ENCODE results near the gene ZNF160. TPM values are rescaled to one million over a fixed set of nuclear protein-coding genes. Genes with fewer than 3 reads are reported as not detected.

The ZNF160 gene
- 15.4 and 16.6 TPM in 2 replicates for polyA plus RNA-seq (2011; rRNA removed)
- polyA plus RNA-seq (2012; cell fraction: cytosol; rRNA removed) = 6.4 TPM in 2 replicates
- polyA plus RNA-seq (2012; cell fraction: nucleus; rRNA removed) = 17.9 and 18.1 TPM in 2 replicates
- 8.8 to 9.6 TPM (median 9.1 TPM) in 3 replicates for polyA plus RNA-seq (2017; fragmentation: RNase III; extraction: RNeasy Plus Mini Kit Qiagen cat#74134 plus additional on column Dnase treatment)
- polyA minus RNA-seq (2011; rRNA and poly(A)+ RNA removed) = 14.9 and 19.1 TPM in 2 replicates

DNA sequence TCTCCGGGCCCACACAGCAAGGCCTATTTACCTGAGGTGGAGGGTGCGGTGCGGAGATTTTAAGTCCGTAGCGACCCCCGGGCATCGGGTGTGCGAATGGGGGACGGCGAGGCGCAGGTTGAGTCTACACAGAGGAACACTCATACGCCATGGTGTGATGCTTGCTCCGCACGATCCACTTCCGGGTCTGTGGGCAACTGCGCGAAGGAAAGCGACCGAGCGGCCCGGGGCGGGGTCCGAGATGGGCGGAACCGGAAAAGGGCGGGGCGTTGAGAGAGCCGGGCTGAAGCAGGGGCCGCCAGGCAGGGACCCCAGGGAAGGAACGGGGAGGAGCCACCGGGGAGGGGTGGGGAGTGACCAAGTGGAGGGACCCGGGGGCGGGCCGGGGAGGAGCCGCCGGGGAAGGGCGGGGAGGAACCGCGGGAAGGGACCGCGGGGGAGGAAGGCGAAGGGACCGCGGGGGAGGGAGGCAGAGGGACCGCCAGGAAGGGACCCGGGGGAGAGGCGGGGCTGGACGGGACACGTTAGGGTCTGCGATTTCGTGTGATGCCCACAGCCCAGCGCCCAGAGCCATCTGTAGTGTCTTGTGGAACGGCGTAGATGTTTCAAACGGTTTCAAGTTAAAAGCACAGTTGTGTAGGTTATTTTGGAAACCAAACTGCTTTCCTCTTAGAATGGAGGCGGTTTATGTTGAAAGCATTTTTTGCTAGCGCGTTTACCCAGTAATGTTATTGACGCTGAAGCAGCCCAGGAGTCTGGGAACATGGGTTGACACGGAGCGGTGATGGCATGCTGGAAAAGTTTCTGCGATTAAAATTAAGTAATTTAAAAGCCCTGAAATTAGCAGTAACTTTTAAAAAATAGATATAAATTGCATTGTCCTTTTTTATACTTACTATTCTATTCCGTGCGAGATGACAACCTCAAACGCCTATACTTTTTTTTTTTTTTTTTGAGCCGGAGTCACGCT lies at the start of gene ZNF160:
Gene ZNF160 (minus strand): TSS at position 189 of the 970 bp plus-strand sequence. CDS start 17,146 bp downstream, outside the sequence.
- H3K4me2 ChIP-seq = peak within 1 kb of the TSS; percentile 69
- peak; percentile 98 for ATAC-seq
- WGBS (ENCODE audit: missing lambda C conversion rate) = 9% methylated on average over 36 of the region's 67 CpGs
- no peaks in the 10 kb centered on the region for H3K4me1 ChIP-seq
- peak; percentile 92 to 95 for DNase-seq (ENCODE audit: low read depth in 1 of 2, low spot score in 1 of 2)
- peak within 1 kb of the TSS; percentile 69 for H3K4me3 ChIP-seq
- ChIA-PET CTCF (no interaction called here), POLR2A (no interaction called here)
- peak within 1 kb of the TSS; percentile 71 to 91 for H3K27ac ChIP-seq
- TF ChIP-seq, protein P1, sequence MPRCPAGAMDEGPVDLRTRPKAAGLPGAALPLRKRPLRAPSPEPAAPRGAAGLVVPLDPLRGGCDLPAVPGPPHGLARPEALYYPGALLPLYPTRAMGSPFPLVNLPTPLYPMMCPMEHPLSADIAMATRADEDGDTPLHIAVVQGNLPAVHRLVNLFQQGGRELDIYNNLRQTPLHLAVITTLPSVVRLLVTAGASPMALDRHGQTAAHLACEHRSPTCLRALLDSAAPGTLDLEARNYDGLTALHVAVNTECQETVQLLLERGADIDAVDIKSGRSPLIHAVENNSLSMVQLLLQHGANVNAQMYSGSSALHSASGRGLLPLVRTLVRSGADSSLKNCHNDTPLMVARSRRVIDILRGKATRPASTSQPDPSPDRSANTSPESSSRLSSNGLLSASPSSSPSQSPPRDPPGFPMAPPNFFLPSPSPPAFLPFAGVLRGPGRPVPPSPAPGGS (IDR thresholded peaks at IDR 0.05) = 0 out of 3 replicates have a peak, but pooled peaks have one; percentile 75
- no peak for TF ChIP-seq CHD4 (IDR thresholded peaks at IDR 0.05; ENCODE audit: borderline replicate concordance)
- TF ChIP-seq, protein P2, sequence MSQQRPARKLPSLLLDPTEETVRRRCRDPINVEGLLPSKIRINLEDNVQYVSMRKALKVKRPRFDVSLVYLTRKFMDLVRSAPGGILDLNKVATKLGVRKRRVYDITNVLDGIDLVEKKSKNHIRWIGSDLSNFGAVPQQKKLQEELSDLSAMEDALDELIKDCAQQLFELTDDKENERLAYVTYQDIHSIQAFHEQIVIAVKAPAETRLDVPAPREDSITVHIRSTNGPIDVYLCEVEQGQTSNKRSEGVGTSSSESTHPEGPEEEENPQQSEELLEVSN (IDR thresholded peaks at IDR 0.05; ENCODE audit: borderline replicate concordance, low read depth) = 0 out of 2 replicates have a peak, but pooled peaks have one; percentile 21
- no peak for TF ChIP-seq HDAC2 (IDR thresholded peaks at IDR 0.05)
- TF ChIP-seq NFE2L2 (conservative IDR thresholded peaks at IDR 0.05; ENCODE audit: low read length) = no peak
- peak; percentile 54 to 75; a peak in 3 of 5 replicates for TF ChIP-seq JUN (IDR thresholded peaks at IDR 0.05)
- peak; percentile 76 for TF ChIP-seq MAX (IDR thresholded peaks at IDR 0.05)
- no peak for TF ChIP-seq RAD21 (conservative IDR thresholded peaks at IDR 0.05 in 1 of 2, IDR thresholded peaks at IDR 0.05 in 1 of 2)
- TF ChIP-seq POLR2A (IDR thresholded peaks at IDR 0.05; ENCODE audit: low read length) = peak; percentile 88
- FAIRE-seq = no peak
- peaks cover 71% of the 10 kb centered on the region for H3K9me3 ChIP-seq

GRCh38 chr19:53147645-53148044 lies 44.4 kb upstream of the ZNF160 start:
- TF ChIP-seq, protein P3, sequence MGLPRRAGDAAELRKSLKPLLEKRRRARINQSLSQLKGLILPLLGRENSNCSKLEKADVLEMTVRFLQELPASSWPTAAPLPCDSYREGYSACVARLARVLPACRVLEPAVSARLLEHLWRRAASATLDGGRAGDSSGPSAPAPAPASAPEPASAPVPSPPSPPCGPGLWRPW (IDR thresholded peaks at IDR 0.05) = no peak
- TF ChIP-seq ZNF302 (CRISPR knock-in tag; IDR thresholded peaks at IDR 0.05) (no peak), POLR2AphosphoS2 (conservative IDR thresholded peaks at IDR 0.05; ENCODE audit: low read length) (no peak), NPAS2 (CRISPR knock-in tag; IDR thresholded peaks at IDR 0.05; ENCODE audit: borderline replicate concordance) (no peak), RARB (CRISPR knock-in tag; IDR thresholded peaks at IDR 0.05) (no peak), HDAC2 (IDR thresholded peaks at IDR 0.05) (no peak), NR3C1 (IDR thresholded peaks at IDR 0.05) (no peak)
- TF ChIP-seq, protein P4, sequence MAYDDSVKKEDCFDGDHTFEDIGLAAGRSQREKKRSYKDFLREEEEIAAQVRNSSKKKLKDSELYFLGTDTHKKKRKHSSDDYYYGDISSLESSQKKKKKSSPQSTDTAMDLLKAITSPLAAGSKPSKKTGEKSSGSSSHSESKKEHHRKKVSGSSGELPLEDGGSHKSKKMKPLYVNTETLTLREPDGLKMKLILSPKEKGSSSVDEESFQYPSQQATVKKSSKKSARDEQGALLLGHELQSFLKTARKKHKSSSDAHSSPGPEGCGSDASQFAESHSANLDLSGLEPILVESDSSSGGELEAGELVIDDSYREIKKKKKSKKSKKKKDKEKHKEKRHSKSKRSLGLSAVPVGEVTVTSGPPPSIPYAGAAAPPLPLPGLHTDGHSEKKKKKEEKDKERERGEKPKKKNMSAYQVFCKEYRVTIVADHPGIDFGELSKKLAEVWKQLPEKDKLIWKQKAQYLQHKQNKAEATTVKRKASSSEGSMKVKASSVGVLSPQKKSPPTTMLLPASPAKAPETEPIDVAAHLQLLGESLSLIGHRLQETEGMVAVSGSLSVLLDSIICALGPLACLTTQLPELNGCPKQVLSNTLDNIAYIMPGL (CRISPR knock-in tag; IDR thresholded peaks at IDR 0.05; ENCODE audit: borderline replicate concordance) = no peak
- TF ChIP-seq, protein P2 (IDR thresholded peaks at IDR 0.05; ENCODE audit: borderline replicate concordance, low read depth) = no peak
- DNase-seq (ENCODE audit: low read depth in 1 of 2, low spot score in 1 of 2) (no peak), FAIRE-seq (no peak), ATAC-seq (no peak)
- CTCF ChIA-PET = no interaction called here
- POLR2A ChIA-PET = no interaction called here
- H3K4me1 ChIP-seq = no peaks in the 10 kb centered on the region
- H3K4me2 ChIP-seq = no peak overlapping the region
- no peak overlapping the region for H3K27ac ChIP-seq
- H3K4me3 ChIP-seq = no peak overlapping the region
- H3K9me3 ChIP-seq = peaks cover 67% of the 10 kb centered on the region
